HG03135 (cell line): ENCODE results near the gene LRRC2.

Experiments
- ATAC-seq: cut with Tn5 transposase; IDR thresholded peaks from one replicate; pipeline ENCODE4 v1.9.1; 2021; ENCODE audit warnings: mild to moderate bottlenecking, moderate library complexity; ENCODE audit not compliant: unreplicated experiment

The LRRC2 gene

DNA sequence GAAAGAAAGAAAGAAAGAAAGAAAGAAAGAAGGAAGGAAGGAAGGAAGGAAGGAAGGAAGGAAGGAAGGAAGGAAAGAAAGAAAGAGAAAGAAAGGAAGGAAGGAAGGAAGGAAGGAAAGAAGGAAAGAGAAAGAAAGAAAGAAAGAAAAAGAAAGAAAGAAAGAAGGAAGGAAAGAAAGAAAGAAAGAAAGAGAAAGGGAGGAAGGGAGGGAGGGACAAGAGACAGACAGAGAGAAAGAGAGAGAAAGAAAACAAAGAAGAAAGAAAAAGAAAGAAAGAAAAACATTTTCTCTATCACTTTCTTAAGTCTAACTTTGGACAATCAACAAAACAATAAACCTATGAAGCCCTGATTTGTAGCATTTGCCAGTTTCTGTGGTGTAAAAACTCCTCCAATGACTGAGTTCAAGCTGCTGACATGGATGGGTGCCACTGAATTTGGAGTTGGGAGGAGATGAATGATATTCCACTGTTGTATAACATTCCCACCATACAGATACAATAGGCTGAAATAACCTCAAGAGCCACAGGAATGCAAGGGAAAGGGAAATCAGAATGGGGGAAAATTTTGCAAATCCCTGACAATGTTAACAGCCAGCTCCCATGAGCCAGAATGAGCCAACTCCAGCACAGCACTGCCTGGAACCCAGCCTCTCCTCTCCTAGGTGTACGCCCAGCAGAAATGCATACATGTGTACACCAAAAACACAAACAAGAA, 83.3 kb downstream of the LRRC2 start:
- no peak for ATAC-seq

- ATAC-seq = no peak
These were observed 84.5 kb downstream of the LRRC2 start for GRCh38 chr3:46481636-46482035.

GRCh38 chr3:46480491-46481195, 85.5 kb downstream of the LRRC2 start:
- no peak for ATAC-seq

DNA sequence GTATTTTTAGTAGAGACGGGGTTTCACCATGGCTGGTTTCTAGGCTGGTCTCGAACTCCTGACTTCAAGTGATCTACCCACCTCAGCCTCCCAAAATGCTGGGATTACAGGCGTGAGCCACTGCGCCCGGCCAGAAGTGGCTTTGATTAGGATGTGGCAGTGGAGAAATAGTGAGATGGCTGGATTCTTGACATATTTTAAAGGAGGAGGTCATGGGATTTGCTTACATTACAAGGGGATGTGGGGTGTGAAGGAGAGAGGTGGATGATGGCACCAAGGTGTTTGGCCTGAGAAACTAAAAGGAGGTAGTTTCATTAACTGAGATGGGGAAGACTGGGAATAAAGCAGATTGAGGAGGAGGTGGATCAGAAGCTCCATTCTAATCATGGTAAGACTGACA, 86.4 kb downstream of the LRRC2 start:
- ATAC-seq = no peak

- no peak for ATAC-seq
These were observed 87.1 kb downstream of the LRRC2 start for GRCh38 chr3:46479021-46479420.

DNA sequence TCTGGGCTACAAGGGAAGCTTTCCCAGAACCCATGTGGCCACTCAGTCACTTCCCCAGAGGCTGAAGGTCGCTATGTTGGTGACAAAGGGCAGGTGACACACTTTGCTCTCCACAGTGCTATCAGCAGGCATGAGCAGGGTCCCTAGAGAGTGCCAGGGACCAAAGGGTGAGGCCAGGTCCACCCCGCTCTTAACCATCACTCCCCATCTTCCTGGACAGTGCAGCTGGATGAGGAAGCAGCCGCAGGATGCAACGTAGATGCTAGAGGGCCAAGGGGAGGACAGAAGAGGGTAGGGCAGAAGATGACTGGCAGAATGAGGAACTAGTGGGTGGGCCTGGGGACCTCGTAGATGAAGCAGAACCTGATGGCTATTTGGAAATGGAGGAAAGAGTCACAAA, 87.8 kb downstream of the LRRC2 start:
- ATAC-seq = no peak

GRCh38 chr3:46477756-46478155, 88.3 kb downstream of the LRRC2 start:
- ATAC-seq = no peak

DNA sequence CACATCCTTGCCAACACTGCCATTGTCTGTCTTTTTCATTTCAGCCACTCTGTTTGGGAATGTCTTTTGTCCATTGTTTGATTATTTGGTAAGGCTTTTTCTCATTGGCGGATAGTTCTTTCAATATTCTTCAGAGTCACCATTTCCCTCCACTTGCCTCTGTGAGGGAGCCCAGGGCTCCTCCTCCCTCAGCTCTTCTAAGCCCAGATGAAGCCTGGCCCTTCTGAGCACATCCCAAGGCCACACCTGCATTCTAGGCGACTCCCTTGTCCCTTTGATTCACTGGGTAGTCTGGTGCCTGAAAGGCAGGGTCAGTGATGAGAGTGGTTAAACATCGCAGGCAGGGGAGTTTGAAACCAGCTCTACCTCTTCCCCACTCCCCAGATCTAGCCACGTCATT, 89.0 kb downstream of the LRRC2 start:
- ATAC-seq = no peak

- ATAC-seq = no peak
These were observed 93.4 kb downstream of the LRRC2 start for GRCh38 chr3:46472736-46473135.

DNA sequence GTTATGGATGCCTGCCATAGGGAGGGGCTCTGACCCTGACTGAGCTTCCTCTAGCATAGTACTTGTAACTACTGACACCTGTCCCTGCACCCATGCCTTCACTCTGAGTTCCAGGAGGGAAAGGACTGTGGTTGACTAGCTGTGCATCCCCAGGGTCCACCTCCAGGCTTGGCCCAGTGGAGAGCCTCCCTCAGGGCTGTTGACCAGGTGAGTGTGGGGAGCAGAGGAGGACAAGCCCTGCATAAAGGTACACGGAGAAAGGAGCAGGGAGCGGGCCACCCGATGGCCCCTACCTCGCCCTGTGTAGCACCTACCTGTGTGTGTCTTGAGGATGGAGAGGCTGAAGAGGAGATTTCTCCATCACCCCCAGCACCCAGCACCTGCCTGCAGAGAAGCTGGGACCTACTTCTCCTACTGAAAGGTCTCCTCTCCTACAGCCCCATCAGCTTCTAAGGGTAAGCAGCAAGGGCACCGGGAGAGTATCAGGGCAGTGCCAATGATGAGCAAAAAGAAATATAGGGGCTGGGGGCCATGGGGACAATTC, 94.7 kb downstream of the LRRC2 start:
- ATAC-seq = no peak

DNA sequence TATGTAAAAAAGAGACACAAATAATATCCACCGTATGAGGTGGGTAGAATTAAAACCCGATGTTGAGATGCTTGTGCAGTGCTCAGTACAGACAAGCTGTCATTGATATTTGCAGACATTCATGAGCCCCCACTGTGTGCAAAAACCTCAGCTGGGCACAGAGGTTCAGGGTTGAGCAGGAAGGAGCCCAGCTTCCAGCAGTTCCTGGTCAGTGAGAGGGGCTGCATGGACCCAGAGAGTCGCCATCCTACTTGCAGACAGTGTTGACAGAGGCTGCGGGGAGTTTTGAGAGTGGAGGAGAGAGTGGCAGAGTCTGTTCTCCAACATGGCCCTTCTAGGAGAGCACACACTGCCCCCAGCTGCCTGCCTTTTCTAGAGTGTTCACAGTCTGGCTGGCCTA, 95.3 kb downstream of the LRRC2 start:
- no peak for ATAC-seq

DNA sequence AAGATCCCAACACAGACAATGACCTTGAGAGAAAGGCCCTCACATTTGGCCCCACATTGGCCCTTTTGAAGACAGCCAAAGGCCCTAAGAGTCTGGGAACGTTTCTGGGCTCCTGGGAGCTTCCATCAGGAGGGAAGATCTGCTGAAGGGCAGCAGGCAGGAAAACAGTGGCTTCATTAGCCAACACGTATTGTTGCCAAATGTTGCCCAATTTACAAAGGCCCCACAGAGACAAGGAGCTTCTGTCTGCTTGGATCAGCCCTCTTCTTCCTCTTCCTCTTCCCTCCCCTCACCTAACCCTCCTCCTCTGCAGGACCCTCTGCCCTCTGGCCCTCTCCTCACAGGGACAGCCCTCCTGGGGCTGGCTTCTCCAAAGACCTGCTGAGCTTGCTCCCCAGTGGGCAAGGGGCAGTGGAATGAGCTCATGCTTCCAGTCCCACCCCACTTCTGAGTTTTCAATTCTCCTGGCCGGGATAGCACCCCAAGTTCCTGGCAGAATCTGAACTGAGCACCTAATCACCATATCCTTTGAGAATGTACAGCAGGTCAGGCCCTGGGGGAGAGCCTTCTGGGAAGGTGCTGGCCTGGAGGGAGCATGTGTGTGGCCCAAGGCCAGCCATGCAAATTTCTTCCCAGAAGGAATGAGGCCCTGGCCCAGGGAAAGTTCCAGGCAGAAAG, 96.3 kb downstream of the LRRC2 start:
- ATAC-seq = no peak

GRCh38 chr3:46468753-46469600, 97.1 kb downstream of the LRRC2 start:
- ATAC-seq = no peak

GRCh38 chr3:46467562-46467961, 98.5 kb downstream of the LRRC2 start:
- ATAC-seq = no peak

DNA sequence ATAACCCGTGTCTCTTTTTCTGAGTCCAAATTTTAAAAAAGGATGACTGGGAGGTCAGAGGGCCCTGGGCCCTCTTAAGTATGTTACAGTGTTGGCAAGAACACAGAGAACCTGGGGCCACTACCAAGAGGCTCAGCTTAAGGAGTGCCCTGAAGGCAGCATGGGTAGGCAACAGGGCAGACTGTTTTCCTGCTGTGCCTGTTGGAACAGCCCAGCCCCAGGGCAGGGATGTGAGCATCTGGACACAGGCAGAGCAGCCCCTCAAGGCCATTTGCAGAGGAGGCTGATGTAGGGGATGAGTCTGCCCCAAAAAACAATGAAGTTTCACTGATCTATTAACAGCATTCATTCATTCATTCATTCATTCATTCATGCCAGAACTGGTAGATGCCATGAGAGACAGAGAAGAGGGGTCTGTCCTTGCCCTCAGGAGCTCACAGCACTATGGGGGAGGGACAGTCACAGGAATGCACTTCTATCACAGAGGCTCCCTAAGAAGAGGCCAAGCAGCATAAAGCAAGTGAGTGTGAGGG, 99.2 kb downstream of the LRRC2 start:
- ATAC-seq = no peak

DNA sequence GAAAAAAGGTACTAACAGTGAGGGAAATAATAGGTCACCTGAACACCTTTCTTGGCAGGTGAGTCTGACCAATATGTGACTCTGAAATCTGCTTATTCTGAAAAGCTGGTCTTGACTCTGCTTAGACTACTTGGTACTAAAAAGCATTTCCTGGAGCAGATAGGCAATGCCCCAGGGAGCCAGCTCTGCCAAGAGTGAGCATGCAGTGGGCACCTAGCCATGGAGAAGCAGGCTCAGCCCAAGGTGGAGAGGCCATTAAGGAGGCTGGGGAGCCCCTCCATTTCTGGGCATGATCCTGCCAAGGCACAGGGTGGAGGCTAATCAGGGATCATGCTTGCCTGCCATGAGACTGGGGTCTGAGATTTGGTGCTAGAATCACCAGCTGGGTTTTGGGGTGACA, 99.8 kb downstream of the LRRC2 start:
- no peak for ATAC-seq
